IMR-90 (cell line): ENCODE measurements around the gene TGFBR2. TPM values are rescaled to one million over a fixed set of nuclear protein-coding genes. Genes with fewer than 3 reads are reported as not detected.

Source experiments
- ATAC-seq: fragments of 200-7000 bp; cut with Tn5 transposase; 2 replicates; pipeline ENCODE4 v1.9.1; 2020; ENCODE audit warnings: low read depth, mild to moderate bottlenecking, moderate library complexity
- BruUV-seq: library from RNA; stranded (reverse); fragments of 400-500 nt; replicated peaks from 2 replicates; lab custom pipeline; 2021; lab: Mats Ljungman, UMichigan
- CTCF ChIA-PET: fragments of 300-600 bp; formaldehyde crosslinking; extraction: SDS; loops from one replicate; lab custom pipeline; 2021; ENCODE audit warnings: antibody characterized with exemption; lab: Yijun Ruan, JAX
- POLR2A ChIA-PET: fragments of 300-600 bp; sonication (Branson Sonifier 250); formaldehyde crosslinking; loops from one replicate; lab custom pipeline; 2022; ENCODE audit warnings: antibody characterized with exemption; ENCODE audit not compliant: unreplicated experiment; lab: Charles Lee
- DNase-seq: peaks from one replicate; pipeline ENCODE4 v3.0.0; 2013
- H2AFZ ChIP-seq: replicated peaks from 2 replicates; pipeline ENCODE3; 2013; ENCODE audit warnings: low read length, mild to moderate bottlenecking; ENCODE audit not compliant: poor library complexity
- H2AK5ac ChIP-seq: 2 replicates; pipeline ENCODE4 v1.6.1; 2013; ENCODE audit warnings: low read depth, low read length, inconsistent platforms
- H2AK9ac ChIP-seq: replicated peaks from 2 replicates; pipeline ENCODE3; 2013; ENCODE audit warnings: mild to moderate bottlenecking, low read depth, low read length, moderate library complexity; ENCODE audit not compliant: poor library complexity
- H2BK120ac ChIP-seq: 2 replicates; pipeline ENCODE4 v1.6.1; 2013; ENCODE audit warnings: low read depth, low read length, inconsistent platforms
- H2BK15ac ChIP-seq: 3 replicates; pipeline ENCODE4 v1.6.1; 2013; ENCODE audit warnings: low read depth, low read length, inconsistent platforms
- H2BK20ac ChIP-seq: 2 replicates; pipeline ENCODE4 v1.6.1; 2013; ENCODE audit warnings: low read depth, mild to moderate bottlenecking, inconsistent platforms, low read length, moderate library complexity
- H2BK5ac ChIP-seq: 2 replicates; pipeline ENCODE4 v1.6.1; 2013; ENCODE audit warnings: mild to moderate bottlenecking, low read depth, low read length, inconsistent platforms; ENCODE audit not compliant: poor library complexity, severe bottlenecking
- H3K14ac ChIP-seq: replicated peaks from 2 replicates; pipeline ENCODE4 v1.6.1; 2013; ENCODE audit warnings: low read depth, low read length, inconsistent platforms
- H3K18ac ChIP-seq: 2 replicates; pipeline ENCODE4 v1.6.1; 2013; ENCODE audit warnings: low read depth, low read length, control low read depth
- H3K23ac ChIP-seq: 2 replicates; pipeline ENCODE4 v1.6.1; 2013; ENCODE audit warnings: low read depth, low read length, inconsistent platforms
- H3K27ac ChIP-seq: 2 replicates; pipeline ENCODE4 v1.5.1; 2013; ENCODE audit warnings: mild to moderate bottlenecking, control low read depth, low read length; ENCODE audit not compliant: insufficient read depth
- H3K27me3 ChIP-seq: 2 replicates; pipeline ENCODE4 v1.6.1; 2013; ENCODE audit warnings: low read length; ENCODE audit not compliant: control insufficient read depth, insufficient read depth
- H3K36me3 ChIP-seq: 2 replicates; pipeline ENCODE4 v1.6.1; 2013; ENCODE audit warnings: low read length, mixed read lengths; ENCODE audit not compliant: control insufficient read depth, insufficient read depth
- H3K4ac ChIP-seq: 2 replicates; pipeline ENCODE4 v1.6.1; 2013; ENCODE audit warnings: low read depth, low read length, inconsistent platforms
- H3K4me1 ChIP-seq: 2 replicates; pipeline ENCODE4 v1.6.1; 2013; ENCODE audit warnings: low read length, mixed read lengths; ENCODE audit not compliant: control insufficient read depth, insufficient read depth
- H3K4me2 ChIP-seq: 2 replicates; pipeline ENCODE4 v1.6.1; 2013; ENCODE audit warnings: low read depth, mild to moderate bottlenecking, control low read depth, low read length, moderate library complexity
- H3K4me3 ChIP-seq: 2 replicates; pipeline ENCODE4 v1.5.1; 2013; ENCODE audit warnings: low read depth, mild to moderate bottlenecking, control low read depth, low read length, moderate library complexity; ENCODE audit not compliant: insufficient read depth
- H3K56ac ChIP-seq: 2 replicates; pipeline ENCODE4 v1.6.1; 2013; ENCODE audit warnings: low read length, inconsistent platforms; ENCODE audit not compliant: insufficient read depth; ENCODE audit errors: extremely low read depth
- H3K79me1 ChIP-seq, 2 experiments: 2 replicates each; pipeline ENCODE4 v1.6.1; 2013; ENCODE audit warnings: low read length in 2 of 2, inconsistent platforms in 1 of 2, low read depth in 1 of 2
- H3K9ac ChIP-seq: 2 replicates; pipeline ENCODE4 v1.6.1; 2013; ENCODE audit warnings: low read depth, low read length, control low read depth
- H3K9me1 ChIP-seq: 2 replicates; pipeline ENCODE4 v1.6.1; 2013; ENCODE audit warnings: low read length, inconsistent platforms; ENCODE audit not compliant: insufficient read depth
- H3K9me3 ChIP-seq: 2 replicates; pipeline ENCODE4 v1.6.1; 2013; ENCODE audit warnings: low read length; ENCODE audit not compliant: control insufficient read depth, insufficient read depth
- H4K20me1 ChIP-seq: 2 replicates; pipeline ENCODE4 v1.6.1; 2013; ENCODE audit warnings: low read length, inconsistent platforms; ENCODE audit not compliant: insufficient read depth
- H4K5ac ChIP-seq: 2 replicates; pipeline ENCODE4 v1.6.1; 2013; ENCODE audit warnings: mild to moderate bottlenecking, low read depth, low read length, control low read depth
- H4K8ac ChIP-seq, 2 experiments: 2 replicates each; pipeline ENCODE4 v1.6.1; 2013; ENCODE audit warnings: low read depth in 2 of 2, low read length in 2 of 2, control low read depth in 1 of 2, inconsistent platforms in 1 of 2
- H4K91ac ChIP-seq: 2 replicates; pipeline ENCODE4 v1.6.1; 2013; ENCODE audit warnings: low read depth, low read length, inconsistent platforms; ENCODE audit not compliant: insufficient read depth
- BHLHE40 ChIP-seq: fragments of 150-350 bp; IDR thresholded peaks from 2 replicates; pipeline ENCODE4 v1.6.1; 2016; ENCODE audit warnings: mild to moderate bottlenecking, low read depth, low read length
- CEBPB ChIP-seq: IDR thresholded peaks from 2 replicates; pipeline ENCODE4 v1.6.1; 2012; ENCODE audit warnings: low read depth, low read length, improper control_type of control experiment
- CHD1 ChIP-seq: IDR thresholded peaks from 2 replicates; pipeline ENCODE4 v1.6.1; 2012; ENCODE audit warnings: low read depth, low read length, improper control_type of control experiment
- CTCF ChIP-seq: conservative IDR thresholded peaks from 2 replicates; pipeline ENCODE4 v1.5.1; 2012; ENCODE audit warnings: mild to moderate bottlenecking, low read depth, low read length, improper control_type of control experiment
- ELK1 ChIP-seq: fragments of 150-350 bp; IDR thresholded peaks from 2 replicates; pipeline ENCODE4 v1.6.1; 2016; ENCODE audit warnings: low read depth, mild to moderate bottlenecking, low read length, moderate library complexity, borderline replicate concordance
- FOS ChIP-seq: fragments of 150-350 bp; IDR thresholded peaks from 2 replicates; pipeline ENCODE4 v1.6.1; 2016; ENCODE audit warnings: low read depth, low read length
- MAFK ChIP-seq: IDR thresholded peaks from 2 replicates; pipeline ENCODE4 v1.6.1; 2012; ENCODE audit warnings: low read depth, low read length, improper control_type of control experiment
- MAZ ChIP-seq: IDR thresholded peaks from 2 replicates; pipeline ENCODE4 v1.6.1; 2012; ENCODE audit warnings: low read depth, mild to moderate bottlenecking, low read length, improper control_type of control experiment, moderate library complexity, borderline replicate concordance
- MXI1 ChIP-seq: IDR thresholded peaks from 2 replicates; pipeline ENCODE4 v1.6.1; 2012; ENCODE audit warnings: low read depth, mild to moderate bottlenecking, low read length, moderate library complexity, borderline replicate concordance
- NFE2L2 ChIP-seq: fragments of 150-350 bp; IDR thresholded peaks from 2 replicates; pipeline ENCODE4 v1.6.1; 2016; ENCODE audit warnings: low read depth, mild to moderate bottlenecking, low read length
- POLR2A ChIP-seq: IDR thresholded peaks from 2 replicates; pipeline ENCODE4 v1.6.1; 2012; ENCODE audit warnings: mild to moderate bottlenecking, low read depth, low read length
- RAD21 ChIP-seq: IDR thresholded peaks from 2 replicates; pipeline ENCODE4 v1.6.1; 2012; ENCODE audit warnings: low read length, improper control_type of control experiment
- RCOR1 ChIP-seq: IDR thresholded peaks from 2 replicates; pipeline ENCODE4 v1.6.1; 2012; ENCODE audit warnings: mild to moderate bottlenecking, low read length, improper control_type of control experiment; ENCODE audit not compliant: insufficient replicate concordance
- RFX5 ChIP-seq: IDR thresholded peaks from 2 replicates; pipeline ENCODE4 v1.8.0; 2012; ENCODE audit warnings: low read depth, mild to moderate bottlenecking, low read length, moderate library complexity
- SMC3 ChIP-seq: fragments of 150-350 bp; IDR thresholded peaks from 2 replicates; pipeline ENCODE4 v1.6.1; 2016; ENCODE audit warnings: low read depth, mild to moderate bottlenecking, antibody characterized with exemption, low read length, moderate library complexity
- USF2 ChIP-seq: fragments of 150-350 bp; IDR thresholded peaks from 2 replicates; pipeline ENCODE4 v1.6.1; 2017; ENCODE audit warnings: mild to moderate bottlenecking, antibody characterized with exemption, low read length, low read depth
- WGBS, 2 experiments: methylation state at CpG; one replicate each; pipeline versions ENCODE4 v1.1.5 to v1.1.7; 2013; ENCODE audit warnings: missing lambda C conversion rate in 2 of 2; ENCODE audit not compliant: insufficient read length in 1 of 2; ENCODE audit errors: extremely low coverage in 2 of 2; 5-methylcytosine and 5-hydroxymethylcytosine counted together
- dilution Hi-C: fragments of 300-500 bp; cut with HindIII; formaldehyde crosslinking; loops from one replicate; pipeline ENCODE4 v1.14.3; 2018; ENCODE audit warnings: low sequenced_read_pairs; ENCODE audit not compliant: unreplicated experiment
- in situ Hi-C: fragments of 300-500 bp; cut with MboI; formaldehyde crosslinking; loops from 3 replicates; pipeline ENCODE4 v1.14.3; 2019; ENCODE audit warnings: low sequenced_read_pairs, inconsistent platforms, mixed read lengths
- intact Hi-C: fragments of 100-400 bp; cut with micrococcal nuclease; formaldehyde crosslinking; loops from 2 replicates; pipeline ENCODE4 v1.10.0; 2022
- polyA plus RNA-seq, 3 experiments: library from polyadenylated mRNA; depleted of rRNA; stranded (reverse); fragments of >200 nt; gene quantifications; 2 replicates each; pipeline ENCODE4 v1.2.3, GENCODE V29; 2012; ENCODE audit warnings: low replicate concordance in 1 of 3
- total RNA-seq: library from RNA; depleted of rRNA; stranded (reverse); fragments of >200 nt; gene quantifications from 2 replicates; pipeline ENCODE4 v1.2.3, GENCODE V29; 2012

The TGFBR2 gene
- total and polyA plus RNA-seq, 2 of the 4 experiments (the other 2 are of a cell fraction), result 63.7 to 87.5 TPM

- TF ChIP-seq NFE2L2 (no peak), USF2 (no peak), MAZ (no peak), RFX5 (no peak), FOS (no peak), CTCF (no peak), CEBPB (no peak), RAD21 (no peak), BHLHE40 (no peak), RCOR1 (no peak), MXI1 (no peak), POLR2A (no peak), MAFK (no peak), ELK1 (no peak), CHD1 (no peak), SMC3 (no peak)
- H2BK20ac ChIP-seq, result no peak overlapping the region
- no peak overlapping the region for H2AK9ac ChIP-seq
- no peak for ATAC-seq
- no peaks in the 10 kb centered on the region for H4K20me1 ChIP-seq
- H2BK120ac ChIP-seq, result no peak overlapping the region
- DNase-seq, result no peak
- no peak overlapping the region for H3K18ac ChIP-seq
- no peak overlapping the region for H4K8ac ChIP-seq
- H3K4me3 ChIP-seq, result no peak overlapping the region
- no peak overlapping the region for H2BK15ac ChIP-seq
- no peaks in the 10 kb centered on the region for H3K36me3 ChIP-seq
- no peak overlapping the region for H2AFZ ChIP-seq
- no peak overlapping the region for H3K23ac ChIP-seq
- ChIA-PET POLR2A (no interaction called here), CTCF (no interaction called here)
- no peaks in the 10 kb centered on the region for H3K79me1 ChIP-seq
- in situ Hi-C loops (no loop called here), intact Hi-C loops (no loop called here), dilution Hi-C loops (no loop called here)
- H3K9me3 ChIP-seq, result no peaks in the 10 kb centered on the region
- no peak overlapping the region for H2AK5ac ChIP-seq
- no peak overlapping the region for H3K56ac ChIP-seq
- no CpG with 5 or more reads among the region's 1 CpG for WGBS, 2 experiments
- no peak overlapping the region for H3K4me2 ChIP-seq
- no peaks in the 10 kb centered on the region for H3K9me1 ChIP-seq
- H3K27me3 ChIP-seq, result no peaks in the 10 kb centered on the region
- H4K5ac ChIP-seq, result no peak overlapping the region
- no peak overlapping the region for H3K14ac ChIP-seq
- H2BK5ac ChIP-seq, result no peak overlapping the region
- H3K9ac ChIP-seq, result no peak overlapping the region
- peaks cover 1% of the 10 kb centered on the region; the same call in 1 of the 2 replicates for H3K4me1 ChIP-seq
- H3K4ac ChIP-seq, result no peak overlapping the region
- no peak overlapping the region for H4K91ac ChIP-seq
- no peak overlapping the region for H3K27ac ChIP-seq
- no TSS peak for BruUV-seq
Observed at GRCh38 chr3:30733209-30733608, 126.8 kb downstream of the TGFBR2 start.
